HCT116 (cell line): ENCODE results near the gene RPS2.
"Not testable (repeated sequence)": the region's sequence is repeated elsewhere in the genome, so short reads cannot be mapped to it uniquely, and the experiment has no call there.

Experiments used
- CBX3 ChIP-seq: IDR thresholded peaks from 2 replicates; pipeline ENCODE4 v1.6.1; 2012; ENCODE audit warnings: low read depth
- CEBPB ChIP-seq: IDR thresholded peaks from 2 replicates; pipeline ENCODE4 v1.6.1; 2012; ENCODE audit warnings: low read depth
- ELF1 ChIP-seq: IDR thresholded peaks from 2 replicates; pipeline ENCODE4 v1.6.1; 2012; ENCODE audit warnings: low read depth, borderline replicate concordance
- EZH2 ChIP-seq: fragments of 200-600 bp; sonication (generic); IDR thresholded peaks from 2 replicates; pipeline ENCODE4 v1.6.1; 2017; ENCODE audit warnings: antibody characterized with exemption, mixed run types
- MAX ChIP-seq: IDR thresholded peaks from 2 replicates; pipeline ENCODE4 v1.6.1; 2012
- POLR2A ChIP-seq: IDR thresholded peaks from 2 replicates; pipeline ENCODE4 v1.7.0; 2011; ENCODE audit warnings: borderline replicate concordance; ENCODE audit not compliant: insufficient read depth, insufficient read length; ENCODE audit errors: extremely low read depth
- POLR2AphosphoS5 ChIP-seq: IDR thresholded peaks from 2 replicates; pipeline ENCODE4 v1.6.1; 2011; ENCODE audit warnings: mild to moderate bottlenecking, low read depth, low read length, moderate library complexity
- RAD21 ChIP-seq: IDR thresholded peaks from 2 replicates; pipeline ENCODE4 v1.6.1; 2012; ENCODE audit warnings: low read depth, mild to moderate bottlenecking
- REST ChIP-seq: IDR thresholded peaks from 2 replicates; pipeline ENCODE4 v1.6.1; 2012; ENCODE audit warnings: low read depth
- SRF ChIP-seq: IDR thresholded peaks from 2 replicates; pipeline ENCODE4 v1.6.1; 2012; ENCODE audit warnings: low read depth
- TCF7L2 ChIP-seq: IDR thresholded peaks from 2 replicates; pipeline ENCODE4 v1.7.0; 2011; ENCODE audit warnings: borderline replicate concordance, inconsistent platforms; ENCODE audit not compliant: insufficient read depth, insufficient read length; ENCODE audit errors: extremely low read depth
- ZFX ChIP-seq: fragments of 450-650 bp; IDR thresholded peaks from 2 replicates; pipeline ENCODE4 v1.6.1; 2017
- TF ChIP-seq, protein P1 (sequence below), 3 experiments: fragments of 200-600 bp in 1 of 3; sonication (generic) in 1 of 3; IDR thresholded peaks in 2 of 3; conservative IDR thresholded peaks in 1 of 3; 2 replicates each; pipeline ENCODE4 v1.5.1; 2012 to 2017; ENCODE audit warnings: low read depth in 2 of 3, low read length in 2 of 3, antibody characterized with exemption in 1 of 3, borderline replicate concordance in 1 of 3, control low read depth in 1 of 3, mild to moderate bottlenecking in 1 of 3, mixed read lengths in 1 of 3, mixed run types in 1 of 3, moderate library complexity in 1 of 3; ENCODE audit not compliant: insufficient read depth in 1 of 3

DNA sequence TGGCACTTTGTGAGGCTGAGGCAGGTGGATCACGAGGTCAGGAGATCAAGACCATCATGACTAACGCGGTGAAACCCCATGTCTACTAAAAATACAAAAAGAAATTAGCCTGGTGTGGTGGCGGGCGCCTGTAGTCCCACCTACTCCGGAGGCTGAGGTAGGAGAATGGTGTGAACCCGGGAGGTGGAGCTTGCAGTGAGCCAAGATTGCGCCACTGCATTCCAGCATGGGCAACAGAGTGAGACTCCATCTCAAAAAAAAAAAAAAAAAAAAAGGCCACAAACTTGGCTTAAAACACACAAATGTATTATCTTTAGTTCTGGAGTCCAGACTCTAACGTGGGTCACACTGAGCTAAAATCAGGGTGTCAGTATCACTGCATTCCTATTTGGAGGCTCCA lies 47.1 kb upstream of the RPS2 start:
- TF ChIP-seq SRF, POLR2A, RAD21, EZH2, REST, ELF1, TCF7L2, CEBPB, CBX3, ZFX, POLR2AphosphoS5, MAX: not testable (repeated sequence)
- TF ChIP-seq, protein P1, sequence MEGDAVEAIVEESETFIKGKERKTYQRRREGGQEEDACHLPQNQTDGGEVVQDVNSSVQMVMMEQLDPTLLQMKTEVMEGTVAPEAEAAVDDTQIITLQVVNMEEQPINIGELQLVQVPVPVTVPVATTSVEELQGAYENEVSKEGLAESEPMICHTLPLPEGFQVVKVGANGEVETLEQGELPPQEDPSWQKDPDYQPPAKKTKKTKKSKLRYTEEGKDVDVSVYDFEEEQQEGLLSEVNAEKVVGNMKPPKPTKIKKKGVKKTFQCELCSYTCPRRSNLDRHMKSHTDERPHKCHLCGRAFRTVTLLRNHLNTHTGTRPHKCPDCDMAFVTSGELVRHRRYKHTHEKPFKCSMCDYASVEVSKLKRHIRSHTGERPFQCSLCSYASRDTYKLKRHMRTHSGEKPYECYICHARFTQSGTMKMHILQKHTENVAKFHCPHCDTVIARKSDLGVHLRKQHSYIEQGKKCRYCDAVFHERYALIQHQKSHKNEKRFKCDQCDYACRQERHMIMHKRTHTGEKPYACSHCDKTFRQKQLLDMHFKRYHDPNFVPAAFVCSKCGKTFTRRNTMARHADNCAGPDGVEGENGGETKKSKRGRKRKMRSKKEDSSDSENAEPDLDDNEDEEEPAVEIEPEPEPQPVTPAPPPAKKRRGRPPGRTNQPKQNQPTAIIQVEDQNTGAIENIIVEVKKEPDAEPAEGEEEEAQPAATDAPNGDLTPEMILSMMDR (IDR thresholded peaks at IDR 0.05 in 2 of 3, conservative IDR thresholded peaks at IDR 0.05 in 1 of 3; ENCODE audit: borderline replicate concordance in 1 of 3, insufficient read depth in 1 of 3, low read depth in 2 of 3, low read length in 2 of 3), result not testable (repeated sequence)
